Activated CD4-positive, alpha-beta T cell treated with anti-CD3 and anti-CD28 coated beads, Interleukin-2, amount 10 ng/mL, durations not matched to agents 7 days and 5 days (primary cell): ENCODE results near the gene AFF3. TPM values are rescaled to one million over a fixed set of nuclear protein-coding genes. Genes with fewer than 3 reads are reported as not detected.

Experiments
- CTCF ChIA-PET: fragments of 350-600 bp; sonication (Branson Sonifier 250); formaldehyde crosslinking; loops from one replicate; lab custom pipeline; 2021; ENCODE audit warnings: antibody characterized with exemption; lab: Charles Lee
- POLR2A ChIA-PET: fragments of 350-600 bp; sonication (Branson Sonifier 250); formaldehyde crosslinking; loops from one replicate; lab custom pipeline; 2021; ENCODE audit warnings: antibody characterized with exemption; lab: Charles Lee
- DNase-seq: peaks from one replicate; pipeline ENCODE4 v3.0.0-alpha.2; 2020
- H3K27ac Mint-ChIP-seq: one replicate; pipeline ENCODE4 v1.8.0; 2021; ENCODE audit warnings: mild to moderate bottlenecking, moderate library complexity, mixed read lengths
- H3K27me3 Mint-ChIP-seq: one replicate; pipeline ENCODE4 v1.8.0; 2021; ENCODE audit warnings: mixed read lengths
- H3K36me3 Mint-ChIP-seq: one replicate; pipeline ENCODE4 v1.8.0; 2021; ENCODE audit warnings: low read depth, mixed read lengths
- H3K4me1 Mint-ChIP-seq: one replicate; pipeline ENCODE4 v1.8.0; 2021; ENCODE audit warnings: mixed read lengths
- H3K4me3 Mint-ChIP-seq: one replicate; pipeline ENCODE4 v1.8.0; 2021; ENCODE audit warnings: mild to moderate bottlenecking, moderate library complexity, mixed read lengths
- H3K9me3 Mint-ChIP-seq: one replicate; pipeline ENCODE4 v1.8.0; 2021; ENCODE audit warnings: mixed read lengths
- total RNA-seq, 2 experiments: library from RNA; stranded (reverse); gene quantifications; one replicate each; pipeline ENCODE4 v1.2.3, GENCODE V29; 2021

AFF3 gene
- total RNA-seq, 2 experiments from 2014 or later: 7.4 to 13.0 TPM

DNA sequence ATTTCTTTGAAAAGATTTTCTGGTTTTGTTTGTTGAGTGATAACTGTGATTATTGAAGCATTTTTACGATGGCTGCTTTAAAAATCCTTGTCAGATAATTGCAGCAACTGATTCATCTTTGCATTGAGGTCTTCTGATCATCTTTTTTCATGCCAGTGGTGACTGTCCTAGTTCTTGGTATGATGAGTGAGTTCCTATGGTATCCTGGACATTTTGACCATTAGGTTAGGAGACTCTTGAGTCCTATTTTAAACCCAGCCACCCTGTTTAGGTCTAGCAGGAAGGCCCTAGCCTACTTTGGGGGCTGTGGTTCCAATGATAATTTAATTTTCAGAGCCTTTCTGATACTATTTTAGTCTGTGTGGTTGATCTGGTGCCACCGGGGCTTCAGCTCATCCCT lies 579.9 kb downstream of the AFF3 start:
- H3K4me3 Mint-ChIP-seq: no peak overlapping the region
- H3K27me3 Mint-ChIP-seq: no peaks in the 10 kb centered on the region
- POLR2A ChIA-PET: no interaction called here
- DNase-seq: no peak
- no peaks in the 10 kb centered on the region for H3K9me3 Mint-ChIP-seq
- no peaks in the 10 kb centered on the region for H3K36me3 Mint-ChIP-seq
- H3K4me1 Mint-ChIP-seq: peaks cover 2% of the 10 kb centered on the region
- CTCF ChIA-PET: no interaction called here
- no peak overlapping the region for H3K27ac Mint-ChIP-seq

DNA sequence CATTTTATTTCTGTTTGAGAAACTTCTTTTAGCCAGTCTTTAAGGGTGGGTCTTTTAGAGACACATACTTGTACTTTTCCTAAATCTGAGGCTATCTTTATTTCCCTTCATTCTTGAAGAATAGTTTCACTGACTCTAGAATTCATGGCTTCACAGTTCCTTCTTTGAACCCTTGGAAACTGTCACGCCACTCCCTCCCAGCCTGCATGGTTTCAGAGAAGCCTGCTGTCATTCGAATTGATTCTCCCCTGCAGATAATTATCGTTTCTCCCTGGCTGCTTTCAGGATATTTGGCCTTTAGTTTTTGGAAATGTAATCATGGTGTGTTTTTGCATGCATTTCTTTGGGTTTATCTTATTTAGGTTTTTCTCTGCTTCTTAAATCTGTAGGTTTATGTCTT lies 580.6 kb downstream of the AFF3 start:
- Mint-ChIP-seq H3K36me3 (no peaks in the 10 kb centered on the region), H3K9me3 (no peaks in the 10 kb centered on the region), H3K27me3 (no peaks in the 10 kb centered on the region), H3K4me1 (peaks cover 2% of the 10 kb centered on the region), H3K27ac (no peak overlapping the region), H3K4me3 (no peak overlapping the region)
- no peak for DNase-seq
- POLR2A ChIA-PET: no interaction called here
- CTCF ChIA-PET: no interaction called here

DNA sequence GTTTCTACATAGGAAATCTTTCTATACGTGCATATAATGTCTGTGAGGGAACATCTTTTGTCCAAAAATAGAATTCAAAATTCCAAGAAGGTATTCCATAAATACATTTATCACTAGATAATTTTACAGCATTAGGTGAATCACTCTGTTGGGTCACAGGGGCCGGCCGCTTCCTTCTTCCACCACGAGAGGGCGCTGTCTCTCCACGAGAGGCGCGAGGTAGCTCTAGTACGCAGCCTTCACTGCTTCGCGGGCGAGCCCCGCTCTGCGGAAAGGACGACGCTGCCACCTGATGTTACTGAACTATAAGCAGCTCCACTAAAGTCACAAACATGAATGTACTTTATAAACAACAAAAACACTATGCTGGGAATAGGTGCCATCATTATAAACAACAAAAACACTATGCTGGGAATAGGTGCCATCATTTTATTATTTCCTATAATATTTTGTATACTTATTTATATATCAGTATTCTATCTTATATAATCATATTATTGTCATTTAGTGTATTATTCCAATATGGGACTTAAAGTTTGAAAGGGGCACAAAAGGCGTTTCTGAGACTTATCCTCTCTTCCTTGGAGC lies 583.2 kb downstream of the AFF3 start:
- H3K4me1 Mint-ChIP-seq: peaks cover 2% of the 10 kb centered on the region
- POLR2A ChIA-PET: no interaction called here
- H3K4me3 Mint-ChIP-seq: no peak overlapping the region
- CTCF ChIA-PET: interaction anchor here (0.6 to 1.4 kb wide), 5 partner anchors 9 to 704 kb away, joined by 3 to 4 read pairs (median 3); no protein-coding TSS in a partner anchor
- no peaks in the 10 kb centered on the region for H3K27me3 Mint-ChIP-seq
- H3K9me3 Mint-ChIP-seq: no peaks in the 10 kb centered on the region
- peak; percentile 84 for DNase-seq
- no peaks in the 10 kb centered on the region for H3K36me3 Mint-ChIP-seq
- no peak overlapping the region for H3K27ac Mint-ChIP-seq

DNA sequence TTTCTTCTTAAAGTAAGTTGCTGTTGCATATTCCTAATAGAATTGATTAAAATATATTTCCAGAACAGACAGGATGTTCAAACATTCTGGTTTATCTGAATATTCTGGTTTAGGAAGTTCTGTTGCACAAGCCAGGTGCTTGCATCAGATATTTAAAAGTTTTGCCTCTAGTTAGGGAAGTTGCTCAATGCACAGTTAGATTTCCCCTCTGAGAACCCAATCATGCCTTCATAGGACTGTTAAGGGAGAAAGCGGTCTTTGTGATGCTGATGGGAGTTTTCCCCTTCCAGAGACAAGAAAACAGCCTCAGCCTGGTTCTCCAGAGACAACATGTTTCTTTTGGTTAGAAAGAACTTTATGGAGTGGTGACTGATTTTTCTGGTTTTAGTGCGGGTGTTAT lies 587.0 kb downstream of the AFF3 start:
- peaks cover 2% of the 10 kb centered on the region for H3K4me1 Mint-ChIP-seq
- H3K27me3 Mint-ChIP-seq: no peaks in the 10 kb centered on the region
- CTCF ChIA-PET: no interaction called here
- no peaks in the 10 kb centered on the region for H3K36me3 Mint-ChIP-seq
- no peak overlapping the region for H3K4me3 Mint-ChIP-seq
- no peak for DNase-seq
- H3K9me3 Mint-ChIP-seq: no peaks in the 10 kb centered on the region
- H3K27ac Mint-ChIP-seq: no peak overlapping the region
- POLR2A ChIA-PET: no interaction called here

DNA sequence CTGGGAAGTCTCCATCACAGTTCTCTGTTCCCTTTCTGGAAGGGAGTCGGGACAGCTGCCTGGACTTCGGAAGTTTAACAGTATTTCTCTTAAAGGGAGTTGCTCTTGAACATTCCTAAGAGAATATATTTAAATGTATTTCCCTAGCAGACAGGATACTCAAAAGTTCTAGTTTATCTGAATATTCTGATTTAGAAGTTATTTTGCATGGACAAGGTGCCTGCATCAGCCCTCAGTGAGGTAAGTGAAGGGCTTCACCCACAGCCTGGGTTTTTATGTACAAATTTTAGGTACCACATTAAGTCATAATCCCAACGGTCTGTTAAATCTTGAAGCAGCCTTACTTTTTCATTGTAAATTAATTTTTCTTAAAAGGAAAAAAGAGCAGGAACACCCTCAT lies 587.5 kb downstream of the AFF3 start:
- POLR2A ChIA-PET: no interaction called here
- H3K27ac Mint-ChIP-seq: no peak overlapping the region
- CTCF ChIA-PET: no interaction called here
- no peak for DNase-seq
- no peaks in the 10 kb centered on the region for H3K27me3 Mint-ChIP-seq
- H3K9me3 Mint-ChIP-seq: no peaks in the 10 kb centered on the region
- no peak overlapping the region for H3K4me3 Mint-ChIP-seq
- H3K36me3 Mint-ChIP-seq: no peaks in the 10 kb centered on the region
- peaks cover 2% of the 10 kb centered on the region for H3K4me1 Mint-ChIP-seq

DNA sequence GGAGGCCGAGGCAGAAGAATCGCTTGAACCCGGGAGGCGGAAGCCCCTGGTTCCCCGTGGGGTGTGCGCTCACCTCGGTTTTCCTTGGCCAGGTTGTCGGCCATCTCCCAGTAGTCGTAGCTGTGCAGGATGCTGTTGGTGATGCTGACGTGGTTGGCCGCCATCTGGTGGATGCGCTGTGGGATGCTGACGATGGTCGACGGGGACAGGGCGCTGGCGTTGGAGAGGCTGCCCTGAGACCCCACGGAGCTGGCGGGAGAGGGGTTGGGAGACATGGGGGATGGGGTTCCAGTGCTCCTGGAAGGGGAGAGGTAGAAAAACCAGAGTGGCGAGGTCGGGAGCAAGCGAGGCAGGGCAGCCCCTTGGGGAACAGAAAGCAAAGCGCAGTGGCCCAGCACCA lies 588.2 kb downstream of the AFF3 start:
- no peak for DNase-seq
- H3K36me3 Mint-ChIP-seq: no peaks in the 10 kb centered on the region
- H3K27me3 Mint-ChIP-seq: no peaks in the 10 kb centered on the region
- ChIA-PET POLR2A (no interaction called here), CTCF (no interaction called here)
- peaks cover 1% of the 10 kb centered on the region for H3K4me1 Mint-ChIP-seq
- H3K27ac Mint-ChIP-seq: no peak overlapping the region
- H3K4me3 Mint-ChIP-seq: no peak overlapping the region
- no peaks in the 10 kb centered on the region for H3K9me3 Mint-ChIP-seq

DNA sequence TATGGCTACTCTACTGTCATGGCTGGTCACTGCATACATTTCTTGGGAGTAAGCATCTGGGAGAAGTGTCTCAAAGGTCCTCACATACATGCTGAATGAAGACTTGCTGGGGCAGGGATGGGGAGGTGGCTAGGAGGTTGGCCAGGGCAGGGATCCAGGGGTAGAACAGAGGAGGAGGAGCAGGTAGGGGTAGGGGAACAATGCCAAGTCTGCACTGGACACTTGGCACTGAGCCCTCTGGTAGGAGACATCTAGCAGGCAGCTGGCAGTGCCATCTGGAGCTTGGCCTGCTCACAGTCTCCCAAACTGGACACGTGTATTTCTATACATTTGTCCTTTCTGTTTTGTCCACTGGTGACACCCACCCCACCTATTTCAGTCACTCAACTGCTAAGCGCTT lies 589.9 kb downstream of the AFF3 start:
- H3K27ac Mint-ChIP-seq: no peak overlapping the region
- POLR2A ChIA-PET: no interaction called here
- CTCF ChIA-PET: no interaction called here
- H3K36me3 Mint-ChIP-seq: no peaks in the 10 kb centered on the region
- no peaks in the 10 kb centered on the region for H3K9me3 Mint-ChIP-seq
- no peaks in the 10 kb centered on the region for H3K4me1 Mint-ChIP-seq
- no peak overlapping the region for H3K4me3 Mint-ChIP-seq
- no peaks in the 10 kb centered on the region for H3K27me3 Mint-ChIP-seq
- no peak for DNase-seq

DNA sequence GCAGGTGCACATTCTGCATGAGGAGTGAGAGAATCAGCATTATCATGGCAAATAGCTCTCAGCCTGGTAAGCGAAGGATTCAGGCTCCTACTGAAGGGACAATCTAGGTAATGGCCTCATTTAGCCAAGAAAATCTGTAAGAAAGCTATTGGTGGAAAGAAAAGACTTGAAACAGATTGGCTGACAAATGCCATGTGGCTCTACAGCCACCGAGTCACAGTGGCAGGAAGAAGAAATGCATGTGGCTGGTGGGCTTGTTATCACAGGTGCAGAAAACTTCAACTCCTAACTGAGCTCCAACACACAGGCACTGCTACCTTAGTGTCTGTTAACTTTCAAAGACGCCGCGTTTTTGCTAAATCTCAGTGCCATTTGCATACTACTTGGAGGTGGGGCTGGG lies 592.0 kb downstream of the AFF3 start:
- CTCF ChIA-PET: interaction anchor here (1.0 kb wide), 1 partner anchor 9 kb away, joined by 3 read pairs; no protein-coding TSS in a partner anchor
- POLR2A ChIA-PET: no interaction called here
- Mint-ChIP-seq H3K27me3 (no peaks in the 10 kb centered on the region), H3K36me3 (no peaks in the 10 kb centered on the region), H3K4me3 (no peak overlapping the region), H3K27ac (no peak overlapping the region), H3K4me1 (no peaks in the 10 kb centered on the region), H3K9me3 (no peaks in the 10 kb centered on the region)
- no peak for DNase-seq

DNA sequence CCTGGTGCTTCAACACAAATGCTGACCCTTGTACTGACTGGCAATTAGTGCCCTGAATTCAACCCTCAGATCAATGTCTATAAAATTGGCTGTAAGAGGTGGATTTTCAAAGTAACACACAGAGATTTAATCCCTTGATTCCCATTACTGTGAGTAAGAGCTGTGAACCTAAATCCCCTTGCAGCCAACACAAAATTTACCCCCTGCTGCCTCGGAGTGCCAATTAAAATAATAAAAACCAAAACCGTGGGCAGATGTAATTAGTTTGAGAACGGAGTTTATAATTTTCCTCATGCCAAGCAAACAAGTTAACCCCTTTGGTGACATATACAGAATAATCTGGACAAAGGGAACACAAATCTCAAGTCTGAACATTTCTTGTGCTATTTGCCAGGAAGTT lies 596.8 kb downstream of the AFF3 start:
- Mint-ChIP-seq H3K9me3 (no peaks in the 10 kb centered on the region), H3K36me3 (no peaks in the 10 kb centered on the region), H3K27me3 (peaks cover 4% of the 10 kb centered on the region), H3K4me1 (no peaks in the 10 kb centered on the region), H3K27ac (no peak overlapping the region), H3K4me3 (no peak overlapping the region)
- DNase-seq: no peak
- ChIA-PET POLR2A (no interaction called here), CTCF (interaction anchor here (1.1 to 1.2 kb wide), 2 partner anchors 11 to 14 kb away, joined by 3 to 4 read pairs; no protein-coding TSS in a partner anchor)

DNA sequence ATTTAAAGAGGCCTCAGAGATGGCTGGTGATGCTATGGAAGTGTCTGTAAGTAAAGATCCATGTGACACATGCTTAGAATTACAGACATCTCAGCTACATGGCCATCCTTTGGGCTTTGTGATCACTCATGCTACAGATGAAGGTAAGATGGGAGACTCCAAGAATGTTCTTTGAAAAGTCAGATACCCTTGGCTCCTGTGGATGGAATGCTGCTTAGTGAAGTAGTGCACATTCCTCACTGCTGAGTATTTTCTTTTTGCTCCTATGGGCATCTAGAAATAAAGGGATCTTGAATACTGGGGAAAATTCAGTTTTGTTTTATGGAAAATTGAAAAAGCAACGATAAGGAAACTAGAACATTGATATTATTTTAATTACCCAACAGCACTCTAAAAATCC lies 597.3 kb downstream of the AFF3 start:
- Mint-ChIP-seq H3K27me3 (peaks cover 7% of the 10 kb centered on the region), H3K9me3 (no peaks in the 10 kb centered on the region), H3K36me3 (no peaks in the 10 kb centered on the region), H3K4me3 (no peak overlapping the region), H3K4me1 (no peaks in the 10 kb centered on the region), H3K27ac (no peak overlapping the region)
- POLR2A ChIA-PET: no interaction called here
- DNase-seq: no peak
- CTCF ChIA-PET: interaction anchor here (1.1 to 1.2 kb wide), 2 partner anchors 12 to 15 kb away, joined by 3 to 4 read pairs; no protein-coding TSS in a partner anchor

DNA sequence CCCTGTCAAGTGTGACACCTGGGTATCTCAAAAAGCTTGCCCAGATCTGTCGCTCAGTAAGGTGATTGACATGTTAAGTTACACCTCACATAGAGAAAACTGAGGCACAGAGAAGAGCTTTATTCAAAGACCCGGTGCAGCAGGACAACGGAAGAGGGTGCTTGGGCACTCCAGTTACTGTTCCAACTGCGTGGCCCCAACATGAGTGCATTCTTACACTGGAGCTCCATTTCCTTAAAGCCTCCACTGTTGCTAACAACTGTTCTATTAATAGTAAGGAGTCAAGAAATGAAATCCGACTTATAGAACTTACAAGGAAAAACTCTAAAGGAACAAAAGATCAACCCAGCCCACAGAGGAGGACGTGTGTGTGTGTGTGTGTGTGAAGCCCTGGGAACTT lies 597.8 kb downstream of the AFF3 start:
- Mint-ChIP-seq H3K36me3 (no peaks in the 10 kb centered on the region), H3K4me1 (no peaks in the 10 kb centered on the region), H3K27ac (no peak overlapping the region), H3K4me3 (no peak overlapping the region), H3K9me3 (no peaks in the 10 kb centered on the region), H3K27me3 (peaks cover 7% of the 10 kb centered on the region)
- no peak for DNase-seq
- POLR2A ChIA-PET: no interaction called here
- CTCF ChIA-PET: interaction anchor here (1.1 kb wide), 1 partner anchor 15 kb away, joined by 3 read pairs; no protein-coding TSS in a partner anchor

DNA sequence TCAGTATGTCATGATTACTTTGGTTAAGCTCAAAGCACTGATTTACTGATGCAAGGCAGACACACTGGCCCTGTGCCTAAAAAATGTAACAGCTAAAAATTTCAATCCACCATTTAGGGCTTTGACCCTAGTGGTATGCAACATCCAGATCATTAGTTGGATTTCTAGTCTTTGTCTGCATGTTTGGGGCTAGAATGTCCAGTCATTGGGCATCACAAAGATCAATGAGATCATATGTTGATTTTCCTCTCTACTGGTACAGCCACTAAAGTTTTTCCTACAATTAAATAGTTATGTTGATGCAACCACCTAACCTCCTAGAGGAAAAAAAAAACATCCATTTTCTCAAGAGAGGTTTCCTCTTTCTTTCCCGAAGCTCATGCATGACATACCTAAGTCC lies 599.1 kb downstream of the AFF3 start:
- Mint-ChIP-seq H3K4me3 (no peak overlapping the region), H3K4me1 (no peaks in the 10 kb centered on the region), H3K27ac (no peak overlapping the region), H3K9me3 (no peaks in the 10 kb centered on the region), H3K36me3 (no peaks in the 10 kb centered on the region), H3K27me3 (peaks cover 13% of the 10 kb centered on the region)
- POLR2A ChIA-PET: no interaction called here
- DNase-seq: no peak
- CTCF ChIA-PET: interaction anchor here (0.6 kb wide), 1 partner anchor 110 kb away, joined by 3 read pairs; no protein-coding TSS in a partner anchor

DNA sequence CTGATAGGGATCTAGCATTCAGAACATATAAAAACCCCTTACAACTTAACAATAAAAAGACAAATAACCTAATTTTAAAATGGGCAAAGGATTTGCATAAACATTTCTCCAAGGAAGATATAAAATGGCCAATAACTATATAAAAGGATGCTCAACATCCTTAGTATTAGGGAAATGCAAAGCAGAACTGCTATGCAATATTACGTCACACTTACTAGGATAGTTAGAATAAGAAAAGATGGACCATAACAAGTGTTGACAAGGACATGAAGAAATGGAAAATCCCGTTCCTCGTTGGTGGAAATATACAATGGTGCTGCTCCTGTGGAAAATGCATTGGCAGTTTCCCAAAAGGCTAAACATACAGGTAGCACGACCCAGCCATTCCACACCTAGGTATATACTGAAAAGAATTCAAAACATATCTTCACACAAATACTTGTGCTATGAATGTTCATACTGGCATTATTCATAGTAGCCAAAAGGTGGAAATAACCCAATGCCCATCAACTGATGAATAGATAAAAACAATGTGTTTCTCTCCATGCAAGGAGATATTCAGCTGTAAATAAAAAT lies 604.4 kb downstream of the AFF3 start:
- no peak for DNase-seq
- Mint-ChIP-seq H3K27me3 (peaks cover 15% of the 10 kb centered on the region), H3K27ac (no peak overlapping the region), H3K4me1 (no peaks in the 10 kb centered on the region), H3K4me3 (no peak overlapping the region), H3K9me3 (no peaks in the 10 kb centered on the region), H3K36me3 (no peaks in the 10 kb centered on the region)
- ChIA-PET CTCF (no interaction called here), POLR2A (no interaction called here)

DNA sequence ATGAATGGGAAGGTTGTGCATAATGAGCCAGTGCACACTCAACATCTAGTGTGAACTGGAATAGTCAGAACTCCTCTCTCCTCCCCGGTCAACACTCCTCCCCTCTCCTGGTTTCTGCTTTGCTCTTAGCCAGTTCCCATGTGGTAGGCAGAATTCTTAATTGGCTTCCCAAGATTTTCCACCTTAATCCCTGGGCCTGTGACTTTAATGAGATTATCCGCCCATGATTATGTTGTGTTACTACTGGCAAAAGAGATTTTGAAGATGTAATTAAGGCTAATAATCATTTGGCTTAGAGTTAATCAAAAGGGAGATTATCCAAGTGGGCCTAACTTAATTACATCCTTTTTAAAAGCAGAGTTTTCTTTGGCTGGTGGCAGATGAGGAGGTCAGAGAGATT lies 618.3 kb downstream of the AFF3 start:
- no peak for DNase-seq
- Mint-ChIP-seq H3K4me1 (no peaks in the 10 kb centered on the region), H3K27me3 (peaks cover 2% of the 10 kb centered on the region), H3K4me3 (no peak overlapping the region), H3K27ac (no peak overlapping the region), H3K36me3 (no peaks in the 10 kb centered on the region), H3K9me3 (no peaks in the 10 kb centered on the region)
- POLR2A ChIA-PET: no interaction called here
- CTCF ChIA-PET: no interaction called here
